PC-9 (cell line): ENCODE measurements around the gene FTO. TPM values are rescaled to one million over a fixed set of nuclear protein-coding genes. Genes with fewer than 3 reads are reported as not detected.

ENCODE experiments used
- BruUV-seq: library from RNA; stranded (reverse); fragments of 400-500 nt; replicated peaks from 2 replicates; lab custom pipeline; 2021; lab: Mats Ljungman, UMichigan
- CTCF ChIA-PET: fragments of 300-600 bp; sonication (Branson Sonifier 250); formaldehyde crosslinking; loops from one replicate; lab custom pipeline; 2022; ENCODE audit warnings: antibody characterized with exemption; lab: Charles Lee
- POLR2A ChIA-PET: fragments of 300-600 bp; sonication (Branson Sonifier 250); formaldehyde crosslinking; loops from one replicate; lab custom pipeline; 2022; ENCODE audit warnings: antibody characterized with exemption; ENCODE audit not compliant: unreplicated experiment; lab: Charles Lee
- DNase-seq, 2 experiments: peaks; one replicate each; pipeline versions ENCODE4 v3.0.0 to v3.0.0-alpha.2; 2015 to 2022; ENCODE audit warnings: mixed read lengths in 1 of 2
- H2AFZ ChIP-seq: fragments of 200-600 bp; sonication (generic); 2 replicates; pipeline ENCODE4 v1.8.1; 2017; ENCODE audit warnings: antibody characterized with exemption
- H3F3A ChIP-seq: fragments of 200-600 bp; sonication (generic); 2 replicates; pipeline ENCODE4 v1.8.1; 2017; ENCODE audit warnings: antibody characterized with exemption, mild to moderate bottlenecking, low read depth; ENCODE audit not compliant: insufficient read depth
- H3K27ac ChIP-seq: fragments of 200-600 bp; sonication (generic); 2 replicates; pipeline ENCODE4 v1.6.1; 2016; ENCODE audit warnings: mixed run types
- H3K27me3 ChIP-seq: fragments of 200-600 bp; sonication (generic); 2 replicates; pipeline ENCODE4 v1.6.1; 2016; ENCODE audit warnings: low read depth, mixed run types; ENCODE audit not compliant: insufficient read depth
- H3K36me3 ChIP-seq: fragments of 200-600 bp; sonication (generic); 2 replicates; pipeline ENCODE4 v1.6.1; 2016; ENCODE audit warnings: low read depth, mixed run types
- H3K4me1 ChIP-seq: fragments of 200-600 bp; sonication (generic); replicated peaks from 2 replicates; pipeline ENCODE4 v1.6.1; 2016; ENCODE audit warnings: mixed run types; ENCODE audit not compliant: insufficient read depth
- H3K4me2 ChIP-seq: fragments of 200-600 bp; sonication (generic); 2 replicates; pipeline ENCODE4 v1.6.1; 2017; ENCODE audit warnings: mixed run types
- H3K4me3 ChIP-seq: fragments of 200-600 bp; sonication (generic); 2 replicates; pipeline ENCODE4 v1.6.1; 2016; ENCODE audit warnings: mixed run types
- H3K79me2 ChIP-seq: fragments of 200-600 bp; sonication (generic); 2 replicates; pipeline ENCODE4 v1.6.1; 2017; ENCODE audit warnings: low read depth, mixed run types
- H3K9me2 ChIP-seq: fragments of 200-600 bp; sonication (generic); 2 replicates; pipeline ENCODE4 v1.8.1; 2017; ENCODE audit warnings: mild to moderate bottlenecking; ENCODE audit not compliant: insufficient read depth
- H3K9me3 ChIP-seq: fragments of 200-600 bp; sonication (generic); 2 replicates; pipeline ENCODE4 v1.8.1; 2016; ENCODE audit warnings: low read depth; ENCODE audit not compliant: insufficient read depth
- H4K20me1 ChIP-seq: fragments of 200-600 bp; sonication (generic); 2 replicates; pipeline ENCODE4 v1.8.1; 2017; ENCODE audit not compliant: insufficient read depth
- EZH2 ChIP-seq: fragments of 200-600 bp; sonication (generic); IDR thresholded peaks from 2 replicates; pipeline ENCODE4 v1.8.0; 2017; ENCODE audit warnings: antibody characterized with exemption, low read depth
- intact Hi-C: fragments of 100-400 bp; cut with micrococcal nuclease; formaldehyde crosslinking; loops from one replicate; pipeline ENCODE4 v1.10.0; 2022; ENCODE audit not compliant: unreplicated experiment
- total RNA-seq: library from RNA; stranded (reverse); gene quantifications from 2 replicates; pipeline ENCODE4 v1.2.3, GENCODE V29; 2021
- TF ChIP-seq, protein P1 (sequence below): fragments of 200-600 bp; sonication (generic); conservative IDR thresholded peaks from 2 replicates; pipeline ENCODE4 v1.6.1; 2017; ENCODE audit warnings: mixed run types, antibody characterized with exemption, mild to moderate bottlenecking, moderate library complexity

FTO gene
- total RNA-seq, 1 experiment from 2014 or later: 58.1 TPM

DNA sequence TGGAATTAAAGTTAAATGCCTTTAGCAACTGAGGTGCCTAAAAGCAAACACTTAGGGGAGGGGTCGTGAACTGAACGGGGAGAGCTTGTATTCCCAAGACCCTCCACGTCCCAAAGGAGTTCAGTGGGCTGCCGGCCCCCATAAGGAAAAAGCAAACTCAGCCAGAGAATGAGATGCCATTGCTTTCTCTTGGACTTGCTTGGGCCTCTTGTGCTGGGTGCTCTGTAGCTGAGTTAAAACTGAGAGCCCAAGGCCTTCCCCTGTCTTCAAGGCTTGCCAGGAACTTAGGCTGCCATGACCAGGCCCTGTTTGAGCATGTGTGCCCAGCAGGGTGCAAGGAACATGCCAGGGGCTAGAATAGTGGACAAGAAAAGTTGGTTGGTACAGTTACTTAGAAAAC lies 382.8 kb downstream of the FTO start:
- H3K4me3 ChIP-seq: no peak overlapping the region
- no peaks in the 10 kb centered on the region for H3K9me2 ChIP-seq
- no TSS peak for BruUV-seq
- no peaks in the 10 kb centered on the region for H3F3A ChIP-seq
- no peaks in the 10 kb centered on the region for H4K20me1 ChIP-seq
- DNase-seq: no peak
- intact Hi-C loops: no loop called here
- CTCF ChIA-PET: no interaction called here
- no peak overlapping the region for H2AFZ ChIP-seq
- peaks cover 3% of the 10 kb centered on the region; the same call in 1 of the 2 replicates for H3K9me3 ChIP-seq
- no peak for TF ChIP-seq EZH2
- TF ChIP-seq, protein P1, sequence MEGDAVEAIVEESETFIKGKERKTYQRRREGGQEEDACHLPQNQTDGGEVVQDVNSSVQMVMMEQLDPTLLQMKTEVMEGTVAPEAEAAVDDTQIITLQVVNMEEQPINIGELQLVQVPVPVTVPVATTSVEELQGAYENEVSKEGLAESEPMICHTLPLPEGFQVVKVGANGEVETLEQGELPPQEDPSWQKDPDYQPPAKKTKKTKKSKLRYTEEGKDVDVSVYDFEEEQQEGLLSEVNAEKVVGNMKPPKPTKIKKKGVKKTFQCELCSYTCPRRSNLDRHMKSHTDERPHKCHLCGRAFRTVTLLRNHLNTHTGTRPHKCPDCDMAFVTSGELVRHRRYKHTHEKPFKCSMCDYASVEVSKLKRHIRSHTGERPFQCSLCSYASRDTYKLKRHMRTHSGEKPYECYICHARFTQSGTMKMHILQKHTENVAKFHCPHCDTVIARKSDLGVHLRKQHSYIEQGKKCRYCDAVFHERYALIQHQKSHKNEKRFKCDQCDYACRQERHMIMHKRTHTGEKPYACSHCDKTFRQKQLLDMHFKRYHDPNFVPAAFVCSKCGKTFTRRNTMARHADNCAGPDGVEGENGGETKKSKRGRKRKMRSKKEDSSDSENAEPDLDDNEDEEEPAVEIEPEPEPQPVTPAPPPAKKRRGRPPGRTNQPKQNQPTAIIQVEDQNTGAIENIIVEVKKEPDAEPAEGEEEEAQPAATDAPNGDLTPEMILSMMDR: no peak
- H3K4me1 ChIP-seq: peaks cover 4% of the 10 kb centered on the region
- H3K36me3 ChIP-seq: no peaks in the 10 kb centered on the region
- H3K79me2 ChIP-seq: no peaks in the 10 kb centered on the region
- no peaks in the 10 kb centered on the region for H3K27me3 ChIP-seq
- H3K4me2 ChIP-seq: no peak overlapping the region
- POLR2A ChIA-PET: no interaction called here
- H3K27ac ChIP-seq: no peak overlapping the region

DNA sequence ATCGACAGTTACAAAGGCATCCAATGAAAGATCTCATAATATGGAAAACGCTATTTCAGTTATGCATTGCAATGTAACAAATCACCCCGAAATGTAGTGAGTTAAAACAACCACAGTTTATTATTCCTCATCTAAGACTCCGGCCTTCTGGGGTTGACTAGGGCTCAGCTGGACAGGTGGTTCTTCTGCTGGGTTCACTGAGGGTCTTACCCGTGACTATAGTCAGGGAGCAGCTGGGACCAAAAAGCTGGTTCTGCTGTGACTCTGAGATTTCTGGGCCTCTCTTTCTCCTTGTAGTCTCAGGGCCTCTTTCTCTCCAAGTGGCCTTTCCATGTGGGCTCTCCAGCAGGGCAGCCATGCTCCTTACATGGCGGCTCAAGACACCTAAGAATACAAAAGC lies 386.6 kb downstream of the FTO start:
- Histone ChIP-seq H3K4me3 (no peak overlapping the region), H3F3A (no peaks in the 10 kb centered on the region), H3K79me2 (no peaks in the 10 kb centered on the region), H3K9me3 (no peaks in the 10 kb centered on the region), H3K27ac (no peak overlapping the region), H3K36me3 (no peaks in the 10 kb centered on the region), H3K27me3 (no peaks in the 10 kb centered on the region), H3K9me2 (no peaks in the 10 kb centered on the region), H2AFZ (no peak overlapping the region), H3K4me1 (no peaks in the 10 kb centered on the region), H3K4me2 (no peak overlapping the region), H4K20me1 (no peaks in the 10 kb centered on the region)
- no peak for TF ChIP-seq EZH2
- TF ChIP-seq, protein P1: no peak
- DNase-seq: no peak
- no TSS peak for BruUV-seq
- POLR2A ChIA-PET: interaction anchor here (0.6 kb wide), 1 partner anchor 1330 kb away, joined by 3 read pairs; no protein-coding TSS in a partner anchor
- intact Hi-C loops: no loop called here
- CTCF ChIA-PET: no interaction called here

DNA sequence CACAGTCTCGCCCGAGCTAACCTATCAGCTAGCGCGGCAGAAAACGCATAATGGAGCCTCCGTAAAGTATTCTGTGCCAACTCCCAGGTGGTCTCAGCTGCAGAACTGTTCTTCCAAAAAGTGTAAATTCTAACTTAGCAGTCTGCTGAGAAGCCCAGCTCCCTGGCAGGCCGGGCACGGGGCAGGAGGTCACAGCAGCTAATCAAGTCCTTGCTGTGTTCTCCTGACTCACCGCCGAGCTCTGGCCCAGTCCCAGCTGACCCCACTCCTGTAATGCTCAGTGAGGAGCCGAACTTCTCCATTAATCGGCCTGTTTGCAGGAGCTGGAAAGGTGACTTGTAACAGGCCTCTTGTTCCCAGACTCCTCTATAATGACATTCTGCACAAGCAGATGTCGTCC lies 389.3 kb downstream of the FTO start:
- no peak for DNase-seq
- ChIA-PET POLR2A (no interaction called here), CTCF (no interaction called here)
- Histone ChIP-seq H3F3A (no peaks in the 10 kb centered on the region), H3K36me3 (no peaks in the 10 kb centered on the region), H2AFZ (no peak overlapping the region), H3K9me3 (no peaks in the 10 kb centered on the region), H3K4me2 (no peak overlapping the region), H3K4me1 (no peaks in the 10 kb centered on the region), H3K9me2 (no peaks in the 10 kb centered on the region), H3K27ac (no peak overlapping the region), H3K27me3 (no peaks in the 10 kb centered on the region), H4K20me1 (no peaks in the 10 kb centered on the region), H3K4me3 (no peak overlapping the region), H3K79me2 (no peaks in the 10 kb centered on the region)
- TF ChIP-seq, protein P1: no peak
- TF ChIP-seq EZH2: no peak
- intact Hi-C loops: no loop called here
- no TSS peak for BruUV-seq
